ENCODE results near the gene MIDN.

The MIDN gene

GRCh38 chr19:1283207-1283916, 35.0 kb downstream of the MIDN start:
- no peak for DNase-seq

DNA sequence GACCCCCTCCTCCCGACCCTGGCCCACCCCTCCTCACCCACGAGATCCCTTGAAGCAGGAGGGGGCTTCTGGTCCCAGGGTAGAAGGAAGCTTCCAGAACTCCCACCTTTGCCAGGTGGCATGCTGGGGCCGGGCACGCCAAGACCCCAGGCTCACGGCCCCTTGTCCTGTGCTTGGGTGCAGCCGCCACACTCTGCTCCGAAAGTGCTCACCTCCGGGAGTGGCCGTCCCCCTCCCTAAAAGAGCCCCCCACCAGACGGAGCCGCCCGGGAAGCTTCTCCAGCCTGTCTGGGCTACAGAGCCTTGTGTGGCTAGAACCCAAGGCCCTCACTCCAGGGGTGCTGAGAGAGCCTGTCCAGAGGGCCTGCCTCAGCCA, 35.5 kb downstream of the MIDN start:
- no peak for DNase-seq

GRCh38 chr19:1284293-1284978, 36.1 kb downstream of the MIDN start:
- DNase-seq, result no peak

DNA sequence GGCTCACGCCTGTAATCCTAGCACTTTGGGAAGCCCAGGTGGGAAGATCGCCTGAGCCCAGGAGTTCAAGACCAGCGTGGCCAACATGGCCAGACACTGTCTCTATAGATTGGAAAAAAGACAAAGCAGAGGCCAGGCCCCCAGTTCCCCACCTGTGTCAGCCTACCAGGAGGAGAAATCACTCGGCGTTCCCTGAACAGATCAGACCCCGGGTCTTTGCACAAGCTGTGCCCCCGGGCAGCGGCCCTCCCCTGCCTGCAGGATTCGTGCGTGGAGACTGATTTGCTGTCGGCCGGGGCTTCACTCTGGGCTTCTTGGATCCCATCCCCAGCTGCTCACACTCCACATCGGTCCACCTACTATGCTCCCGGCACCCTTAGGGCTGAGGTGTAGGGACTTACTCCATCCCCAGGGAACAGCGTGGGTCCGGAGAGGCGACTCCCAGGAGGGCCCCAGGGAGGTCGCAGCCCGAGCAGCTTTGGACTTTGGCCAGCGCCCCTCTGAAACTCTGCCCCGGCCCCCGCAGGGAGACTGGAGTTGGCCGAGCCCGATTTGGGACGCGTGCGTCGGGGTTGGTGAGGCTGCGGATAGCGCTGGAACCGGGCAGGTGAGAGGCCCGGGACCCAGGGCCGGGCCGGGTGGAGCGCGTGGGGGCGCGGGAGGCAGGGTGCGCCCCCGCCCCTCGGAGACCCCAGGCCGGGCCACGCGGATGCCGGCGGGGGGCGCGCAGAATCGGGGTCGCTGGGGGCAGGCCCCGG, 36.8 kb downstream of the MIDN start:
- DNase-seq, result no peak

- DNase-seq, result no peak
These were observed 37.5 kb downstream of the MIDN start, which contains the start of gene EFNA2 for GRCh38 chr19:1285737-1286360. EFNA2 (plus strand) TSS chr19:1285873; CDS start chr19:1286169, 296 bp downstream.

- DNase-seq, result no peak
These were observed 38.3 kb downstream of the MIDN start for GRCh38 chr19:1286487-1287353.

GRCh38 chr19:1287354-1288225, 39.2 kb downstream of the MIDN start:
- DNase-seq, result no peak

DNA sequence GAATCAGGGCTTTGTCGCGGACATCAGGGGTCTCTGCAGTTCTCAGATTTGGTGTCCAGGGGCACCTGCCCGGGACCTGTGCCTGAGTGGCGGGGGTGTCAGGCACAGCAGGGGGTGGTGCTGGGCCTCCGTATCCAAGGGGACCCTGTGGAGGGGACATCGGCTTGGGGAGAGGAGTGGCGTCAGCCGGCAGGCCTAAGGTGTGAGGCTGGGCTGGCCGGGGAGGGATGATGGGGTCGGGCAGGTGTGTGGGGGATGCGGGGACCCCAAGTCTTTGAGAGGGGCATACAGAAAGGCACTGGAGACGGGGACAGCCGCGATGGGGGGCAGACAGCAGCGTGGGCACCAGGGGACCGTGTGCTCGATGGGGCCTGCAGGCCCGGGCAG, 39.8 kb downstream of the MIDN start:
- DNase-seq, result no peak

- no peak for DNase-seq
These were observed 40.7 kb downstream of the MIDN start for GRCh38 chr19:1288833-1289685.

DNA sequence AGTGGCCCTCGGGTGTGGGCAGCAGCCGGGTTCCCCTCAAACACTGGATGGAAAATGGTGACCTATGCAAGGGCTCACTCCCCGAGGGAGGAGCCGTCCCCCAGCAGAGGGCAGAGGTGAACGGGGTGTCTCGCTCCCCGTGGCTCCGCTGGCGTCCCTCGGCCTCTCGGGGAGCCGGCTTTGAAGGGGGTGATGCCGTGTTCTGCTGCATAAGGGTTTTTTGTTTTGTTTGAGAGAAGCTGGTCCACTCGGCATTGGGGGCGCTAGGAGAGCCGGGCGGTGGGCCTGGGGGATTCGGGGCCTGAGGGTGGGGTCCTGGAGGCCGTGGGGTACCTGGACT, 41.3 kb downstream of the MIDN start:
- DNase-seq, result no peak

- no peak for DNase-seq
These were observed 41.9 kb downstream of the MIDN start for GRCh38 chr19:1290196-1290702.

GRCh38 chr19:1290703-1291651, 42.6 kb downstream of the MIDN start:
- DNase-seq, result no peak

GRCh38 chr19:1291761-1292418, 43.5 kb downstream of the MIDN start:
- no peak for DNase-seq

GRCh38 chr19:1292419-1293151, 44.2 kb downstream of the MIDN start:
- DNase-seq, result no peak

- DNase-seq, result no peak
These were observed 45.6 kb downstream of the MIDN start for GRCh38 chr19:1293782-1294604.

- DNase-seq, result no peak
These were observed 46.3 kb downstream of the MIDN start for GRCh38 chr19:1294688-1295087.

Measured in activated CD4-positive, alpha-beta T cell treated with anti-CD3 and anti-CD28 coated beads, Interleukin-2, amount 50 U/mL, for 48 hours (primary cell).